ENCODE measurements around the gene FLCN. TPM values are rescaled to one million over a fixed set of nuclear protein-coding genes. Genes with fewer than 3 reads are reported as not detected.

FLCN gene
- polyA plus RNA-seq, 1 donor from 2014 or later = 34.0 TPM

- no peaks in the 10 kb centered on the region for H3K9me2 ChIP-seq (ENCODE audit: insufficient read depth, low read length)
- no peaks in the 10 kb centered on the region for H4K20me1 ChIP-seq (ENCODE audit: insufficient read depth)
- H3K9me3 ChIP-seq (ENCODE audit: low read length) = no peaks in the 10 kb centered on the region
- no peaks in the 10 kb centered on the region for H3K36me3 ChIP-seq (ENCODE audit: insufficient read depth, low read length)
- H3K27me3 ChIP-seq (ENCODE audit: insufficient read depth, low read depth, low read length) = no peaks in the 10 kb centered on the region
- H3K4me2 ChIP-seq (ENCODE audit: low read length) = no peak overlapping the region
- H3K9ac ChIP-seq (ENCODE audit: low read length) = no peak overlapping the region
- no peaks in the 10 kb centered on the region for H3F3A ChIP-seq (ENCODE audit: insufficient read depth, low read length, poor library complexity, severe bottlenecking)
- no peak overlapping the region for H3K27ac ChIP-seq (ENCODE audit: low read length)
- no peak for TF ChIP-seq REST (IDR thresholded peaks at IDR 0.05; ENCODE audit: borderline replicate concordance)
- no peak overlapping the region for H2AFZ ChIP-seq (ENCODE audit: low read depth, low read length)
- H3K4me3 ChIP-seq (ENCODE audit: low read length) = no peak overlapping the region
- no peaks in the 10 kb centered on the region for H3K79me2 ChIP-seq (replicated peaks; ENCODE audit: insufficient read depth, low read length)
These were observed 30.0 kb downstream of the FLCN start for GRCh38 chr17:17206913-17207335.

- H3K4me3 ChIP-seq (ENCODE audit: low read length) = no peak within 1 kb of the TSS
- no peak within 1 kb of the TSS for H3K4me2 ChIP-seq (ENCODE audit: low read length)
- H3K9me3 ChIP-seq (ENCODE audit: low read length) = no peaks in the 10 kb centered on the region
- H3K79me2 ChIP-seq (replicated peaks; ENCODE audit: insufficient read depth, low read length) = no peaks in the 10 kb centered on the region
- H3K9ac ChIP-seq (ENCODE audit: low read length) = no peak within 1 kb of the TSS
- H3F3A ChIP-seq (ENCODE audit: insufficient read depth, low read length, poor library complexity, severe bottlenecking) = no peaks in the 10 kb centered on the region
- H3K36me3 ChIP-seq (ENCODE audit: insufficient read depth, low read length) = no peaks in the 10 kb centered on the region
- TF ChIP-seq EZH2 (IDR thresholded peaks at IDR 0.05; ENCODE audit: borderline replicate concordance, insufficient read depth, low read length, poor library complexity, severe bottlenecking) (no peak), SMC3 (conservative IDR thresholded peaks at IDR 0.05; ENCODE audit: poor library complexity) (no peak), CTCF (IDR thresholded peaks at IDR 0.05; ENCODE audit: poor library complexity, severe bottlenecking) (no peak), EP300 (conservative IDR thresholded peaks at IDR 0.05; ENCODE audit: poor library complexity, severe bottlenecking) (no peak)
- H3K9me2 ChIP-seq (ENCODE audit: insufficient read depth, low read length) = no peaks in the 10 kb centered on the region
- no peaks in the 10 kb centered on the region for H4K20me1 ChIP-seq (ENCODE audit: insufficient read depth)
- no peaks in the 10 kb centered on the region for H3K27me3 ChIP-seq (ENCODE audit: insufficient read depth, low read depth, low read length)
- H3K27ac ChIP-seq (ENCODE audit: low read length) = no peak within 1 kb of the TSS
- no peak within 1 kb of the TSS for H2AFZ ChIP-seq (ENCODE audit: low read depth, low read length)
These were observed 30.6 kb downstream of the FLCN start, which contains the start of gene PLD6 for GRCh38 chr17:17206124-17206912. Gene PLD6, minus strand, starts transcription at chr17:17206333. Its CDS starts 47 bp downstream, at chr17:17206286.

Data from neural cell (in vitro differentiated cells).